ENCODE measurements around the gene C6orf118.

C6orf118 gene

DNA sequence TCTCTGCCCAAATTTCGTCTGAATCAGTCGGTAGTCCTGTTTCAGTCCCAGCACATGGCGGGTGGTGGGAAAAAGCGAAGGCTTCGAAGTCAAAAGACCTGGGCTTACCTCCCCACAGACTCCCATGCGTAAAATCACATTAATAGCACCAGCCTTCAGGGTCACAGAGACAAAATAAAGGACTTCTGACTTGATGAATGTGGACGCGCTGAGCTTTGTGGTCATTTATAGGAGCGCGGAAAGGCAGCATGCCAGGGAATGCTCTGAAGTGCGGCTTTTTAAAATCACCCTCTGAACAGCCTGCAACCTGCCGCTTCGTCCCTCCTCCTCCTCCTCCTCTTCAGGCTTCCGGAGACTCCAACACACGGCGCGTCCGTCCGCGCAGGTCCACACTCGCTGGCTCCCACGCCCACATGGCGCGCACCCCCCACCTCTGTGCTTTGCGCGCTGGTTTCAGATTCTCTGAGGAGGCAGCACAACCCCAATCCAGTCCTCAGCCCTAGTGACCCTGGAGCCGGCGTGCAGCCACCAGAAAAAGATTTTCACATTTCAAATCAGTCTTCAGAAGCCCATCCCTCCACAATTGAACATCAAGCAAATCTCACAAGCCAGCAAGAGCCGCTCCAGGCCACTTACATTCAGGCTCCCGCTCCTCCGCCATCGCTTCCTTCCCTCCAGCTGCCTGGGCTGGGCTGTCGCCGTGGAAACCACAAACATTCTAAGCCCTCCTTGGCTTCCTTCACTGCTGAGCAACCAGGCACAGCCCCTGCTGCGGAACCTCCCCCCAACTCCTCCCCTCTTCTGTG is at the start of gene C6orf118:
TSS of gene C6orf118 (minus strand) at position 680 of the 806 bp plus-strand sequence. CDS start at position 661, 19 bp downstream.
- Histone ChIP-seq H3K4me3 (ENCODE audit: low read depth in 1 of 2, low read length in 2 of 2) (peak within 1 kb of the TSS; percentile 69 to 73), H3K9me3 (ENCODE audit: control insufficient read depth in 1 of 2, low read length in 2 of 2) (no peaks in the 10 kb centered on the region), H3K27ac (ENCODE audit: low read length) (no peak within 1 kb of the TSS), H3K27me3 (ENCODE audit: low read depth, low read length) (no peaks in the 10 kb centered on the region), H3K4me1 (ENCODE audit: control insufficient read depth in 1 of 2, insufficient read depth in 2 of 2, low read length in 2 of 2) (no peaks in the 10 kb centered on the region), H3K36me3 (ENCODE audit: control insufficient read depth in 1 of 2, insufficient read depth in 2 of 2, low read length in 2 of 2) (no peaks in the 10 kb centered on the region)

DNA sequence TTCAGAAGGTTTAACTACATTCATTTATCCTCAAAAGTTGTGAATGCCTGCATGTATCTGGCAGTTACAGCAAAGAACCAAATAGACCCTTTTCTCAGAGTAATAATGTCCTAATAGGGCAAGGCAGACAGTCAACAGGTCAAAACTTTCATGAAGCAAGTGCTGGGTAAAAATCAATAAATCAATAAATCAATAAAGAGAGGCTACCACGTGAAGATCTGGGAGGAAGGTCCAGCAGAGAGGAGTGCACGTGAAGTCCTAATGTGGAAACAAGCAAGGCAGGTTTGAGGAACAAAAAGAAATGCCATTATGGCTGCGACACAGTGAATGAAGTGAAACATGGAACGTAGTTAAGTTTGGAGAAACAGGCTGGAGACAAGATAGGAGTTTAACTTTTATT is 36.3 kb upstream of the C6orf118 start:
- H3K4me3 ChIP-seq (ENCODE audit: low read depth in 1 of 2, low read length in 2 of 2), result no peak overlapping the region
- no peaks in the 10 kb centered on the region for H3K27me3 ChIP-seq (ENCODE audit: low read depth, low read length)
- H3K4me1 ChIP-seq (ENCODE audit: control insufficient read depth in 1 of 2, insufficient read depth in 2 of 2, low read length in 2 of 2), result no peaks in the 10 kb centered on the region
- no peak overlapping the region for H3K27ac ChIP-seq (ENCODE audit: low read length)
- no peaks in the 10 kb centered on the region for H3K9me3 ChIP-seq (ENCODE audit: control insufficient read depth in 1 of 2, low read length in 2 of 2)
- peaks cover 0 to 5% of the 10 kb centered on the region in 2 donors for H3K36me3 ChIP-seq (ENCODE audit: control insufficient read depth in 1 of 2, insufficient read depth in 2 of 2, low read length in 2 of 2)

DNA sequence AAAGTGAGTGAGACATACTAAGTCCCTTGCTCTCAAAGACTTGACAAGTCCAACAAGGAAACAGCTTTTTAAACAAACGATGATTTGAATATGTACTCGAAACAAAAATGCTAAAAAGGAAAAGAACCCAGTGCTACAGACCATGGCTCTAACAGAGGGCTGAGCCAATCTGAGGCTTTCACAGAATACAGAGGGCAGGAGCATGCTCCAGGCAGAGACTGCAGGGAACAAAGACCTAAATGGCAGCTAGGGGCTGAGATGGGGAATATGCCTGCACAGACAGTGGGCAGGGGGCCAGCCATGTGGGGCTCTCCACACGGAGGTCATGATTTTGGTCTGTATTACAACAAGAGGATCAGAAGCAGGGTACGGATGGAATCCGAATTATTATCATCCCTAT is 31.1 kb upstream of the C6orf118 start:
- Histone ChIP-seq H3K36me3 (ENCODE audit: control insufficient read depth in 1 of 2, insufficient read depth in 2 of 2, low read length in 2 of 2) (peaks cover 0 to 8% of the 10 kb centered on the region in 2 donors), H3K27me3 (ENCODE audit: low read depth, low read length) (no peaks in the 10 kb centered on the region), H3K27ac (ENCODE audit: low read length) (no peak overlapping the region), H3K4me1 (ENCODE audit: control insufficient read depth in 1 of 2, insufficient read depth in 2 of 2, low read length in 2 of 2) (no peaks in the 10 kb centered on the region), H3K9me3 (ENCODE audit: control insufficient read depth in 1 of 2, low read length in 2 of 2) (no peaks in the 10 kb centered on the region), H3K4me3 (ENCODE audit: low read depth in 1 of 2, low read length in 2 of 2) (no peak overlapping the region)

DNA sequence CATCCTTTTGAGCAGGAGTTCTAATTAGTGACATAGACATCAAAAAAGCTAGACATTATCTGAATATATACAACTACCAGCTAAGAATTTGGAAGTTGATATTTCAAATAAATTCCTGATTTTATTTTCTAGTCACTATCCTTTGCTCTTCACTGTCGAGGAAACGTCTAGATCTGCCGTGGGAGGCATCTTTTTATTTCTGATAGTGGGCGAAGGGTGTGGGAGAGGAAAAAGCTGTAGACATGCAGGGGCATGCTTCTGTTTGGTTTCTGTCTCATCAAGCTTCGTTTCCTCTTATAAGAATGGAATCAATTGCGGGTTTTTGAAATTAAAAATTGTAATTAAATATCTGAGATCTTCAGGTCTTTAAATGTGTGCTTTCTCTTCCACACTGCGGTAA is 16.2 kb upstream of the C6orf118 start:
- H3K4me3 ChIP-seq (ENCODE audit: low read depth in 1 of 2, low read length in 2 of 2), result no peak overlapping the region
- no peak overlapping the region for H3K27ac ChIP-seq (ENCODE audit: low read length)
- no peaks in the 10 kb centered on the region for H3K27me3 ChIP-seq (ENCODE audit: low read depth, low read length)
- no peaks in the 10 kb centered on the region for H3K4me1 ChIP-seq (ENCODE audit: control insufficient read depth in 1 of 2, insufficient read depth in 2 of 2, low read length in 2 of 2)
- H3K36me3 ChIP-seq (ENCODE audit: control insufficient read depth in 1 of 2, insufficient read depth in 2 of 2, low read length in 2 of 2), result no peaks in the 10 kb centered on the region
- peaks cover 8 to 9% of the 10 kb centered on the region in 2 donors for H3K9me3 ChIP-seq (ENCODE audit: control insufficient read depth in 1 of 2, low read length in 2 of 2)

DNA sequence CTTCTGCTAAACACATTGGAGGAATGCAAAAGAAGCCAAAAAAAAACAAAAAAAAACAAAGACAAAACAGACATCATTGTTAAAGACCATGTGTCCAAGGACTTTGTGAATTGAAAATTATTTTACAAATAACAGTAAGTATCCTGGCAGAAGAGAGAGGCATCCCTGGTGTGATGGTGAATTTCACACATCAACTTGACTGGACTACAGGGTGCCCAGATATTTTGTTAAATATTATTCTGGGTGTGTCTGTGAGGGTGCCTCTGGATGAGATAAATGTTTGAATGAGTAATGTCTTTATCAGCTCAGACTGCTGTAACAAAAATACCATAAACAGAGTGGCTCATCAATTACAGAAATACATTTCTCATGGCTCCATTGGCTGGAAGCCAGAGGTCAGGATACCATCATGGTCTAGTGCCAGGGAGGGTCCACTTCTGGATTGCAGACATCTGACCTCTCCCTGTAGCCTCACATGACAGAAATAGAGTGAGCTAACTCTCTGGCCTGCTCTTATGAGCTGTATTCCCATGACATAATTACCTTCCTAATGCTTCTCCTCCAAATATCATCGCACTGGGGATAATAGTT is 12.2 kb upstream of the C6orf118 start:
- no peak overlapping the region for H3K27ac ChIP-seq (ENCODE audit: low read length)
- H3K4me3 ChIP-seq (ENCODE audit: low read depth in 1 of 2, low read length in 2 of 2), result no peak overlapping the region
- no peaks in the 10 kb centered on the region for H3K4me1 ChIP-seq (ENCODE audit: control insufficient read depth in 1 of 2, insufficient read depth in 2 of 2, low read length in 2 of 2)
- H3K9me3 ChIP-seq (ENCODE audit: control insufficient read depth in 1 of 2, low read length in 2 of 2), result peaks cover 9% of the 10 kb centered on the region in 2 donors
- H3K36me3 ChIP-seq (ENCODE audit: control insufficient read depth in 1 of 2, insufficient read depth in 2 of 2, low read length in 2 of 2), result no peaks in the 10 kb centered on the region
- no peaks in the 10 kb centered on the region for H3K27me3 ChIP-seq (ENCODE audit: low read depth, low read length)

DNA sequence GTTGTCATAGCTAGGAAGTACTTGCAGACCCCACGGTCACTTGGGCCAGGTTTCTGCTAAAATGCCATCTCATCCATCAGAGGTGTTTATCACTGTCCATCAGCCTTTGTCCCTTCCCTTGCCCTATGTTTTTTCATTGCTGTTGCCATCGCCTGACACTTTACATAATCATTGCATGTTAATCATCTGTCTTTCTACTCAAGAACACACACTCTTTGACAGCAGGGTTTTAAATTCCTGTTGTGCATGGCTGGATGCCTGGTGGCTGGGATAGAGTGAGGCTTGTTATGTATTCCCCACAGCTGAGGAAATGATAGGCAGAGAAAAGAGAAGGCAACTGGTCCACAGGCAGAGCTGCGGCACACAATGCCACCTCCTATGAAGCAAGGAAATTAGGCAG is 11.7 kb upstream of the C6orf118 start:
- Histone ChIP-seq H3K4me3 (ENCODE audit: low read depth in 1 of 2, low read length in 2 of 2) (no peak overlapping the region), H3K9me3 (ENCODE audit: control insufficient read depth in 1 of 2, low read length in 2 of 2) (peaks cover 9% of the 10 kb centered on the region in 2 donors), H3K4me1 (ENCODE audit: control insufficient read depth in 1 of 2, insufficient read depth in 2 of 2, low read length in 2 of 2) (no peaks in the 10 kb centered on the region), H3K36me3 (ENCODE audit: control insufficient read depth in 1 of 2, insufficient read depth in 2 of 2, low read length in 2 of 2) (no peaks in the 10 kb centered on the region), H3K27me3 (ENCODE audit: low read depth, low read length) (no peaks in the 10 kb centered on the region), H3K27ac (ENCODE audit: low read length) (no peak overlapping the region)

DNA sequence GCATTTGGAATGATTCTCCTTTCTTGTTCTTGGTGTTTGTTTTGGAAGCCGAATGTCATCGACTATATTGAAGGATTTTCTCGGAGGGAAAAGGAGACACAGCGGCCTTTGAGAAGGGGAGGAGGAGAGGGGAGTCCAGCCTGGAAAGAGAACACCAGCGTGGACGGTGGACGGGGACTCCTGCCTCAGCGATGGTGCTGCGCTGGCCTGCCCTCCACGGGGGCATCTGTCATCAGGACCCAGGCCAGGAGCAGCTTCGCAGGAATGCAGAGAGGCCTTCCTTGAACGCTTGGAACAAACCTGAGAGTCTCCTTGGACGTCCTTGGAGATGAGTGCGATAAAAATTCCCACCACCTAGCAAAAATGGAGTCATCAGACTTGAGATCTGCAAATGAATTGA is 8.3 kb upstream of the C6orf118 start:
- Histone ChIP-seq H3K9me3 (ENCODE audit: control insufficient read depth in 1 of 2, low read length in 2 of 2) (peaks cover 9% of the 10 kb centered on the region in 2 donors), H3K27me3 (ENCODE audit: low read depth, low read length) (no peaks in the 10 kb centered on the region), H3K4me3 (ENCODE audit: low read depth in 1 of 2, low read length in 2 of 2) (no peak overlapping the region), H3K36me3 (ENCODE audit: control insufficient read depth in 1 of 2, insufficient read depth in 2 of 2, low read length in 2 of 2) (no peaks in the 10 kb centered on the region), H3K4me1 (ENCODE audit: control insufficient read depth in 1 of 2, insufficient read depth in 2 of 2, low read length in 2 of 2) (no peaks in the 10 kb centered on the region), H3K27ac (ENCODE audit: low read length) (no peak overlapping the region)

DNA sequence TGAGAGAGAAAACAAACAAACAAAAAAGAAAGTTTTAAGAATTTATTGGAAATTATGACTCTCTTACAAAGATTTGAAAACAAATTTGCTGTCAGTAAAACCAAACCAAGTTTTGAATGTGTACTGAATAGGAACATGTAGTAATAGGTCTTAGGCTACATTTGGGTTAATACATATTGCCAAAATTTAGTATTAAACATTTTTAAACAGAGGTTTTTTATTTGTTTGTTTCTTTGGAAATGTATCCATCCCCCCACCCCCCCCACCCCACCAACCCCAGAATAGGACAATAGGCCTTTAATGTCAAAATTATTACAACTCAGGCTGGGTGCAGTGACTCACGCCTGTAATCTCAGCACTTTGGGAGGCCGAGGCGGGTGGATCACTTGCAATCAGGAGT is 2.5 kb downstream of the C6orf118 start:
- Histone ChIP-seq H3K36me3 (ENCODE audit: control insufficient read depth in 1 of 2, insufficient read depth in 2 of 2, low read length in 2 of 2) (no peaks in the 10 kb centered on the region), H3K4me1 (ENCODE audit: control insufficient read depth in 1 of 2, insufficient read depth in 2 of 2, low read length in 2 of 2) (no peaks in the 10 kb centered on the region), H3K9me3 (ENCODE audit: control insufficient read depth in 1 of 2, low read length in 2 of 2) (no peaks in the 10 kb centered on the region), H3K27me3 (ENCODE audit: low read depth, low read length) (no peaks in the 10 kb centered on the region), H3K27ac (ENCODE audit: low read length) (no peak overlapping the region), H3K4me3 (ENCODE audit: low read depth in 1 of 2, low read length in 2 of 2) (no peak overlapping the region)

DNA sequence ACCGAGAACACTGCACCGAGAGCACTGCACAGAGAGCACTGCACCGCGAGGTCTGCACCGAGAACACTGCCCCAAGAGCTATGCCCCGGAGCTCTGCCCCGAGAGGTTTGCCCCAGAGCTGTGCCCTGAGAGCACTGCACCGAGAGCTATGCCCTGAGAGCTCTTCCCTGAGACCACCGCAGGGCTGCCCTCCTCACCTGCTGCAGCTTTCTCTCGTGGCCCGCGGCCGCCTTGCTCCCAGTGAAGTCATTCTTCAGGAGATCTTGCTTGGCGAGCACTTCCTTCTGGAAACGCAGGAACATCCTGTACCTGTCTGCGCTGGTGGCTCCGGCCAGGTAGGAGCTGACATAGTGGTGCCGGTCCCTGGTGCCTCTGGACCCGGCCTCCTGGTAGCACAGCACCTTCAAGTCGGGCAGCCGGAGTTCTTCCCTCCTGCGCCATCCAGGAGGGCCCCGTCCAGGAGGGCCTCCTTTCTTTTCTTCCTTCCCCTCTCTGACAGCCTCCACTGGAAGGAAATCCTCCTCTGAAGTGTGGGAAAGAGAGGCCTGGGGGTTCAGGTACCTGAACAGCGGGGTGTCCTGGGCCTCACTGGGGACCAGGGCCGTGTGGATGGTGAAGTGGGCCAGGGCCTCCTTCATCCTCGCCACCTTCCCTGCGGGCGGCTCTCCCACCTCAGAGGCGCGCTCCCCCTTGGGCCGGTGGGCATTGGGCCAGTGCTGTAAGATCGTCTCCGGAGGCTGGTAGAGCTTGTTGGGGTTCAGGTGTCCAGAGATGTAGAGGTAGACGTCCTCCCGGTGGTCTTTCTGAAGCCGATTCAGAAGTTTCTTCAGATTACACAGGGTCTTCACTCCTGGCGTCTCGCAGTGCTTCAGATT is 7.8 kb downstream of the C6orf118 start:
- no peak overlapping the region for H3K4me3 ChIP-seq (ENCODE audit: low read depth in 1 of 2, low read length in 2 of 2)
- H3K36me3 ChIP-seq (ENCODE audit: control insufficient read depth in 1 of 2, insufficient read depth in 2 of 2, low read length in 2 of 2), result no peaks in the 10 kb centered on the region
- no peak overlapping the region for H3K27ac ChIP-seq (ENCODE audit: low read length)
- no peaks in the 10 kb centered on the region for H3K27me3 ChIP-seq (ENCODE audit: low read depth, low read length)
- H3K4me1 ChIP-seq (ENCODE audit: control insufficient read depth in 1 of 2, insufficient read depth in 2 of 2, low read length in 2 of 2), result no peaks in the 10 kb centered on the region
- no peaks in the 10 kb centered on the region for H3K9me3 ChIP-seq (ENCODE audit: control insufficient read depth in 1 of 2, low read length in 2 of 2)

DNA sequence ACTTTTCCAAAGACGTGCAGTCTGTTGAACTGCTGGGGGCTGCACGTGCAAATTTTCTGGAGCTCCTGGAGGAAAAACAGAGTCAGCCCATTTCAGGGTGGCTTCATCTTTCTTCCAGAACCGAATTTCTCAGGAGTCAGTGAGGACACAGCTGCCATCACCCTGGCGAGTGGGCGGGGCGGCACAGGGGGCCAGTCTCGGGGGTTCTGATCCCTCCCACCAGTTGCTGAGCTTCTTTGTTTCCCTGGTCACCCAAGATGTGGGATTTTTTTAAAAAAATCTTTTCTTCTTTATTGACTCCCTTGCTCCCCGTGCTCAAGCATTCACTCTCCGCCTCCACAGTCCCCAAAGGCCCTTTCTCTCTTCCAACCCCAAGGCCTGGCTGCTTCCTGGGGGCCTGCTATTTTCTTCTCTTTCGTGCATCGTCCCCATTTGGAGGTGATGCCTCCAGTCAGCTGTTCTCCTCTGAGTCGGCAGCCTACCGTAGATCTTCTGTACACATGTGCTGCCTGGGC is 8.9 kb downstream of the C6orf118 start:
- H3K36me3 ChIP-seq (ENCODE audit: control insufficient read depth in 1 of 2, insufficient read depth in 2 of 2, low read length in 2 of 2), result no peaks in the 10 kb centered on the region
- no peak overlapping the region for H3K4me3 ChIP-seq (ENCODE audit: low read depth in 1 of 2, low read length in 2 of 2)
- H3K9me3 ChIP-seq (ENCODE audit: control insufficient read depth in 1 of 2, low read length in 2 of 2), result no peaks in the 10 kb centered on the region
- no peaks in the 10 kb centered on the region for H3K4me1 ChIP-seq (ENCODE audit: control insufficient read depth in 1 of 2, insufficient read depth in 2 of 2, low read length in 2 of 2)
- H3K27me3 ChIP-seq (ENCODE audit: low read depth, low read length), result no peaks in the 10 kb centered on the region
- H3K27ac ChIP-seq (ENCODE audit: low read length), result no peak overlapping the region

DNA sequence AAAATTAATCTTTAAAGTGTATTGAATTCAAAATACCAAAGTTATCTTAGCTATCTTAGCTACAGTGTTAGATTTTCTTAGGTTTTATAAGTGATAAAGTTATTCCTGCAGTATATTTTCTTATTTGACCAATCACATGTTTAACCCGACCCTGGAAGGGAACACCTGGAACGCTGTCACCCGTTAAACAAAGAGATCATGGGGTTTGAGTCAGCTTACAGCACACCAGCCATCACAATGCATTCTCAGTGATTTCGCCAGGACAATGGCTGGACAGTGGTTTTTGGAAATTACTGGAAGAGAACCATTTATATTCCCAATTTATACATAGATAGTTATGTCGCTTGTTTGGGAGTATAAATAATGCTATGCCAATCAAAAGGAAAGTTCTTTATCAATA is 10.5 kb downstream of the C6orf118 start:
- H3K4me1 ChIP-seq (ENCODE audit: control insufficient read depth in 1 of 2, insufficient read depth in 2 of 2, low read length in 2 of 2), result no peaks in the 10 kb centered on the region
- no peaks in the 10 kb centered on the region for H3K9me3 ChIP-seq (ENCODE audit: control insufficient read depth in 1 of 2, low read length in 2 of 2)
- H3K27me3 ChIP-seq (ENCODE audit: low read depth, low read length), result no peaks in the 10 kb centered on the region
- no peak overlapping the region for H3K4me3 ChIP-seq (ENCODE audit: low read depth in 1 of 2, low read length in 2 of 2)
- H3K27ac ChIP-seq (ENCODE audit: low read length), result no peak overlapping the region
- no peaks in the 10 kb centered on the region for H3K36me3 ChIP-seq (ENCODE audit: control insufficient read depth in 1 of 2, insufficient read depth in 2 of 2, low read length in 2 of 2)
